IgD-negative memory B cell (primary cell): ENCODE results near the gene RDH12. TPM values are rescaled to one million over a fixed set of nuclear protein-coding genes. Genes with fewer than 3 reads are reported as not detected.
"Not testable (repeated sequence)": the region's sequence is repeated elsewhere in the genome, so short reads cannot be mapped to it uniquely, and the experiment has no call there.

ENCODE experiments used
- H3K27ac Mint-ChIP-seq, 3 donors: one replicate each; pipeline ENCODE4 v1.8.0; 2020 to 2022; ENCODE audit warnings: mild to moderate bottlenecking in 3 of 3, mixed read lengths in 3 of 3, moderate library complexity in 1 of 3
- H3K27me3 Mint-ChIP-seq: one replicate; pipeline ENCODE4 v1.8.0; 2021; ENCODE audit warnings: mixed read lengths
- H3K36me3 Mint-ChIP-seq: one replicate; pipeline ENCODE4 v1.8.0; 2020; ENCODE audit warnings: mild to moderate bottlenecking, mixed read lengths
- H3K4me1 Mint-ChIP-seq, 3 donors: one replicate each; pipeline ENCODE4 v1.8.0; 2020 to 2022; ENCODE audit warnings: mixed read lengths in 3 of 3, mild to moderate bottlenecking in 1 of 3
- H3K4me3 Mint-ChIP-seq, 4 donors: one replicate each; pipeline ENCODE4 v1.8.0; 2020 to 2022; ENCODE audit warnings: mild to moderate bottlenecking in 4 of 4, mixed read lengths in 4 of 4, moderate library complexity in 3 of 4
- H3K9me3 Mint-ChIP-seq, 3 donors: one replicate each; pipeline ENCODE4 v1.8.0; 2020 to 2021; ENCODE audit warnings: mixed read lengths in 3 of 3, mild to moderate bottlenecking in 1 of 3
- polyA plus RNA-seq: library from polyadenylated mRNA; unstranded; fragments of 300-500 nt; fragmentation: Illumina TruSeq; gene quantifications from one replicate; pipeline ENCODE4 v1.2.3, GENCODE V29; 2021

Gene RDH12
- polyA plus RNA-seq, 1 donor from 2014 or later = 0.11 TPM

DNA sequence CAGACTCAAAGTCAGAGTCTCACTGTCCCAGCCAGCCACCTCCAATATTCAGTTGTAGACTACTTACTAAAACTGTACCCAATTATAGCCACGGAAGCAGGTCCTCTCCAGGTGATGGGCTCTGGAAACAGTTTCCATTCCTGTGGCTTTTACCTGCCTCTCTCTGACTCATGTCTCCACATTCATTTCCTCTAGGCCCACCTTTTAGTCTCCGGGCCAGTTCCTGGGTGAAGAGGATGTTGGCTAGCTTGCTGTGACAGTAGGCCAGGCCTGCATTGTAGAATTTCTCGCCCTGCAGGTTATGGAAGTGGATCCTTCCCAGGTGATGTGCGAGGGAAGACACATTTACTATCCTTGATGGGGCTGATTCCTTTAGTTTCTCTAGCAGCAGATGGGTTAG is 11.7 kb upstream of the RDH12 start:
- Mint-ChIP-seq H3K27me3 (no peaks in the 10 kb centered on the region), H3K27ac (no peak overlapping the region), H3K4me3 (no peak overlapping the region), H3K36me3 (no peaks in the 10 kb centered on the region), H3K9me3 (no peaks in the 10 kb centered on the region), H3K4me1 (peaks cover 6 to 10% (median 7%) of the 10 kb centered on the region in 3 donors)

DNA sequence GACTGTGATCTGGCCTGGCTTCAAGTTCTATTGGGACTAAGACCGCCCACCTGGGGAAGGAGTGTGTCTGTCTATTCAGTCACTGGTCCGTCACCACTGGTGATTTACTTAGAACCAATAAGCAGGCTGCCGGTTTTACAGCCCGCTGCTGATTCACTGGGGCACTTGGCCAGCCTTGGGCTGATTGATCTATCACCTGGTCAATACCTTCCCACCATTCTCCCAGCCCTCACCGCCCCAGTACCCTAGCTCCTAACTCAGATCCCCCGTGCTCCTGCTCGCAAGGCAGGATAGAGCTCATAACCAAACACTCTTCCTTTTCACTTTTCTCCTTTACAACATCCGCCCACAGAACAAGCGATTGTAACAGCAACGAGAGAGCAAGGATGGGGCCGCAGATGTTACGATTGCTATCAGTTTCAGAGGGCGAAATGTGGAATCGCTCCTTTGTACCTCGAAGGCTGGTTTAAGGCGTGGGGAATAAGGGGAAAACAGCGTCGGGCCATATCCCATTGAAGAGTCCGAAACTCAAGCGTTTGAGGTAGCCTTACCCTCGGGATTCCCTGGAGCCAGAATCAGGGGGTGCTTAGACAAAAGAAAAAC is 6.8 kb upstream of the RDH12 start:
- Mint-ChIP-seq H3K4me1 (peaks cover 10 to 16% (median 12%) of the 10 kb centered on the region in 3 donors), H3K36me3 (no peaks in the 10 kb centered on the region), H3K9me3 (no peaks in the 10 kb centered on the region), H3K27ac (peak overlapping the region; percentile 41 to 90 (median 86)), H3K4me3 (peak overlapping the region; percentile 83 to 98 (median 96)), H3K27me3 (no peaks in the 10 kb centered on the region)

DNA sequence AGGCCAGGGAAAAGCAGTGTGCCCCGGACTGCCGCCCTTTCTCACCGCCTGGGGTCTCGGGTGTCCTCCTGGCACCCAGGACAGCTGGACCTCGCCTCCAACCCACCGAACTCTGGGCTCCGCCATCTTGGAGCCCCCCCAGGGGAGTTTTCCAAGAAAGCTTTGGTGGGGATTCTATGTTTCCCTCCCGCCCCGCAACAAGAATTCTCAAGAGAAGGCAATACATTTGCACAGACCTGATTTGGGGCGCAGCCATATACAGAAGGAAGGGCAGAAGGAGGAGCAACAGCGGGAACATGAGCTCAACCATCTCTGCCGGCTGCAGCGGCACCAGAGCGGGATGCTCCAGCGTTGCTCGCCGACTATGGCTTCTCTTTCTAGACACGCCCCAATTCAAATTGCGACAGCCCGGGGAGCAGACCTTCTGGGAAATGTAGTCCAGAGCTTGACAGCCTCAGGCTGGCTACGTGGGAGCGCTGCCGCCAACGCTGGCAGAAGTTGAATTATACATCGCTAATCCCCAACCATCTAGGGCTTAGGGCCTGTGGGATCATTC is 6.2 kb upstream of the RDH12 start, which contains the start of gene RDH11:
Gene RDH11 (minus strand): TSS at position 371 of the 556 bp plus-strand sequence. CDS start 61 bp downstream, at position 310.
- H3K27me3 Mint-ChIP-seq = no peaks in the 10 kb centered on the region

DNA sequence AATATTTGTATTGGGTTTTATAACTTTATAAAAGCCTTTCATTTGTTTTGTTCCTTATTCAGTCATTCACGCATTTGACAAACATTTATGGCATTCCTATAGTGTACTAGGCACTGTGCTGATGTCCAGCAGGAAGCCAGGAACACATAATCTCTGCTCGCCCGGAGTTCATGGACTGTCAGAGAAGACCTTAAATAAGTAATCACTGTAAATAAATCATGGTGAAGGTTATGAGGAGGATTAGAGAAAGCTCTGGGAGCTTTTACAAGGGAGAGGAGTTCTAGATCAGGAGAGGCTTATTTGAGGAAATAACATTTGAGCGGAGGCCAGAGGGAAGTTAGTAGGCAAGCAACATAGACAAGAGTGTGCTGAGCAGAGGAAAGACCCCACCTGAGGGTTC is 4.7 kb upstream of the RDH12 start:
- H3K27ac Mint-ChIP-seq = peak overlapping the region in 1 of 3 donors; percentile 77
- peak overlapping the region in 1 of 4 donors; percentile 8 for H3K4me3 Mint-ChIP-seq
- no peaks in the 10 kb centered on the region for H3K9me3 Mint-ChIP-seq
- H3K4me1 Mint-ChIP-seq = peaks cover 10 to 16% (median 12%) of the 10 kb centered on the region in 3 donors
- no peaks in the 10 kb centered on the region for H3K36me3 Mint-ChIP-seq
- H3K27me3 Mint-ChIP-seq = no peaks in the 10 kb centered on the region

More for the DNA sequence above, 6.2 kb upstream of the RDH12 start, which contains the start of gene RDH11:
- Mint-ChIP-seq H3K27ac (peak within 1 kb of the TSS; percentile 41 to 90 (median 86)), H3K4me3 (peak within 1 kb of the TSS; percentile 83 to 98 (median 96)), H3K4me1 (peaks cover 10 to 16% (median 12%) of the 10 kb centered on the region in 3 donors), H3K9me3 (no peaks in the 10 kb centered on the region), H3K36me3 (no peaks in the 10 kb centered on the region)

DNA sequence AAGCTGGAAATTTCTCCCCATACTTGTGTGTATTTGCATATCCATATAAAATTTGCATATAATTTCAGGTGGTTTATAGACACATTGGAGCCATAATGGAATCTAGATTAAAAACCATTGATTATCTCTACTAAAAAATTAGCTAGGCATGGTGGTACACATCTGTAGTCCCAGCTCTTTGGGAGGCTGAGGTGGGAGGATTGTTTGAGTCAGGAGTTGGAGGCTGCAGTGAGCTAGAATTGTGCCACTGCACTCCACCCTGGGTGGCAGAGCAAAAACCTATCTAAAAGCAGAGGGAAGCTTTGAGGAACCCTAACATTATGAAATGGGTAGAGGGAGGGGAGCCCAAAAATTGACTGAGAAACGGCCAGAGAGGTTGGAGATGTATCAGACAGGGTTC is 3.5 kb upstream of the RDH12 start:
- Mint-ChIP-seq H3K4me3 (no peak overlapping the region), H3K27ac (no peak overlapping the region), H3K4me1 (peaks cover 10 to 16% (median 12%) of the 10 kb centered on the region in 3 donors), H3K36me3 (no peaks in the 10 kb centered on the region), H3K27me3 (no peaks in the 10 kb centered on the region), H3K9me3 (no peaks in the 10 kb centered on the region)

DNA sequence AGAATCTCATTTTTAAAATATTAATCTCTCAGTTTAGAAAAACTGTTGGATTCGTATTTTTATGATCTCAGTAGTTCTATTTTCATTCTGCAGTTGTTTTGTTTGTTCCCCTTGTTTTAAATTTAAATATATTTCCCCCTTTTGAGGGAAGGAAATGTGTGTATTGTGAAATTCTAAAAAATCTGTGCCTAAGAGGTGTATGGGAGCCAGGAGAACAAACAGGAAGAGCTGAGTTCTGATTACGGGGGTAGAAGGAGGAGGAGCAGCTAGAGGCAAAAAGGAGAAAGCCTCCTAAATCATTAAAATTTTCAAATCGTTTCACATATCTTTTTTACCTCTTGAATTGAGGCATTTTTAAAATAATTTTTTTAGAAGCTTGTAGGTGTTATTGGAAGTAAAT is 2.3 kb downstream of the RDH12 start:
- Mint-ChIP-seq H3K27ac (no peak overlapping the region), H3K9me3 (no peaks in the 10 kb centered on the region), H3K36me3 (peaks cover 1% of the 10 kb centered on the region), H3K4me1 (peaks cover 0 to 6% (median 0%) of the 10 kb centered on the region in 3 donors), H3K4me3 (no peak overlapping the region), H3K27me3 (no peaks in the 10 kb centered on the region)

DNA sequence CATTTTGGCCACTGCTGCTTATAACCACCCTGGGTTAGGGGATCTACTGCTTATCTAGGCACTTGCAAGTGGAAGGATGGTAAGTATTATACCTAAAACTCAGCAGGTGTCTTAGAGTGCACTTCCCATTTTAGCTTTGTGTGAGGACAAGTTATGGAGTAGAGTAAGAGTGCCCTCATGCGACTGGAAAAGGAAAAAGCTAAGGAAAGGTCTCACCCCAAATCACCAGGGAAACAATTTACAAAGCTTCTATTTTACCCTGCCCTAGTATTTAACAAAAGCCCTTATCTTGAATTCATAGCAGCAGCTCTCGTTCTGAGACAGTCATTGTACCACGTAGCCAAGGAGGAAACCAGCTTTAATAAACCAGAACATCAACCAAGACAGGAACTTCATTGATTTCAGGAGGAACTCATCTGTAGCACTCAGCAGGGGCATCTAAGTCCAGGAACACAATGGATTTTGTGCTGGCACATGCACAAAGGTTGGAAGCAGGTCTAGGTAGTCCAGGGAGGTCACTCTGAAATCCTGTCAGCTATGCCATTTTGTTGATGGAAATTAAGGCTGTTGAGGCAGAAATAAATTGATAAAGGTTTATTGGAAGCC is 2.9 kb downstream of the RDH12 start:
- no peak overlapping the region for H3K27ac Mint-ChIP-seq
- no peak overlapping the region for H3K4me3 Mint-ChIP-seq
- no peaks in the 10 kb centered on the region for H3K27me3 Mint-ChIP-seq
- H3K4me1 Mint-ChIP-seq = peaks cover 0 to 6% (median 0%) of the 10 kb centered on the region in 3 donors
- peaks cover 0 to 2% (median 0%) of the 10 kb centered on the region in 3 donors for H3K9me3 Mint-ChIP-seq
- peaks cover 1% of the 10 kb centered on the region for H3K36me3 Mint-ChIP-seq

DNA sequence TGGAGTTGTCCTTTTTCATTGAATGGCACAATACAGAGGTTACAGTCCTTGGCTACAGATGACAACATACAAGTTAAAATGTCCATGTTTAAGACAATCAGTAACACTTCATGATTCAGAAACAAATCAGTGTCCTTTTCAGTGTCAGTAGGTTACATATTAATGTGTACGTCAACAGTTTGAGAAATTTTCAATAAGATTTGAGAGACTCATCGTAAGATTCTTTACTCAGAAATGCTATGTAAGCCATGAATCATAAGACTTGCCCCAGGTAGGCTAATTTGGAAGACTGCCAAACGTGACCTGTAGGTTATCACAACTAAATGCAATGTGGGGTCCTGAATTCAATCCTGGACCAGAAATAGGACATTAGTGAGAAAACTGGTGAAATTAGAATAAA is 3.5 kb downstream of the RDH12 start:
- no peak overlapping the region for H3K27ac Mint-ChIP-seq
- no peak overlapping the region for H3K4me3 Mint-ChIP-seq
- H3K27me3 Mint-ChIP-seq = no peaks in the 10 kb centered on the region
- peaks cover 1% of the 10 kb centered on the region for H3K36me3 Mint-ChIP-seq
- H3K9me3 Mint-ChIP-seq = peaks cover 0 to 7% (median 3%) of the 10 kb centered on the region in 3 donors
- H3K4me1 Mint-ChIP-seq = peaks cover 0 to 6% (median 0%) of the 10 kb centered on the region in 3 donors

DNA sequence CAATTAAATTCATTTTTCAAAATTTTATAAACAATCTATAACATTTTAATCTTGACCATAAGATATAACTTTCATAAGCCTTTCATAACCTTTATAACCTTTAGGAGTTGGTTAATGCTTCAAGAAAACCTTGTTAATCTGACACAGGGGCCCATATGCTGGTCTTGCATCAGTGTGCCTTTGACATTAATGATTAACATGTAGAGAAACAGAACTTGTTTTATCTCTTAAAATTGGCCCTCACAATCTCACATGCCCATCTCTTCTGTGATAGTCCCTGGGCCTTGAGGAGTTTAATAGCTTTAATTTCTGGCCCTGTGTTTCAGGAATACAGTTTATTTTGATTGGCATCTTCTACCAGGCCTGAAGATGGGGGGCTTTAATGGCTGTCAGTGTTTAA is 7.7 kb downstream of the RDH12 start:
- not testable (repeated sequence) for H3K27ac Mint-ChIP-seq, H3K4me1 Mint-ChIP-seq, H3K27me3 Mint-ChIP-seq, H3K36me3 Mint-ChIP-seq, H3K4me3 Mint-ChIP-seq
- H3K9me3 Mint-ChIP-seq = peaks cover 1 to 10% (median 3%) of the 10 kb centered on the region in 3 donors

DNA sequence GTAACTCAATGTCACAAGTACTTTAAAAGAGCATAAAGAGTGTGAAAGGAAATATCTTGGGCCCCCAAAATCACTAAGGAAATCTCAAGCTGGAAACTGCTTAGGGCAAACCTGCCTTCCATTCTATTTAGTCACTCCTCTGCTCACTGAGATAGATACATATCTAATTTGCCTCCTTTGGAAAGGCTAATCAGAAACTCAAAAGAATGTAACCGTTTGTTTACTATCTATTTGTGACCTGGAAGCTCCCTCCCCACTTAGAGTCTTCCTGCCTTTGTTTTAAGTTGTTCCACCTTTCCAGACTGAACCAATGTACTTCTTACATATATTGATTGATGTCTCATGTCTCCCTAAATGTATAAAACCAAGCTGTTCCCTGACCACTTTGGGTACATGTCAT is 8.1 kb downstream of the RDH12 start:
- not testable (repeated sequence) for H3K27ac Mint-ChIP-seq, H3K27me3 Mint-ChIP-seq, H3K36me3 Mint-ChIP-seq, H3K4me1 Mint-ChIP-seq, H3K4me3 Mint-ChIP-seq
- H3K9me3 Mint-ChIP-seq = peaks cover 1 to 10% (median 3%) of the 10 kb centered on the region in 3 donors

DNA sequence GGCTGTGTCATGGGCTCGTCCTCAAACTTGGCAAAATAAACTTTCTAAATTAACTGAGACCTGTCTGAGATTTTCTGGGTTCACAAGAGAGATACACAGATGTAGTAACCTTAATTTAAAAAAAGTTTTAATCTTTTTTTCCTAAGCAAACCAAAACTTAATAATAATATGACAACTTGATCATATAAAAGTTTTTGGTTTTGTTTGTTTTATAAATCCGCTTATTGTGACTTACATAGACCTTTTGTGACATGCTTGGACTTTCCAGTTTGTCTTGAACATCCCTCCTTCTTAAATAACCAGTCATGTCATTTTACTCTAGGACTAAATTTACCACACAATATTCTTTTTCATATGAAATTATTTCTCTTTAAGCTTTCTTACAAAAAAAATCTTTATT is 8.5 kb downstream of the RDH12 start:
- Mint-ChIP-seq H3K36me3 (peaks cover 1% of the 10 kb centered on the region), H3K4me3 (no peak overlapping the region), H3K27me3 (peaks cover 2% of the 10 kb centered on the region), H3K27ac (no peak overlapping the region), H3K4me1 (no peaks in the 10 kb centered on the region), H3K9me3 (peaks cover 1 to 10% (median 3%) of the 10 kb centered on the region in 3 donors)

DNA sequence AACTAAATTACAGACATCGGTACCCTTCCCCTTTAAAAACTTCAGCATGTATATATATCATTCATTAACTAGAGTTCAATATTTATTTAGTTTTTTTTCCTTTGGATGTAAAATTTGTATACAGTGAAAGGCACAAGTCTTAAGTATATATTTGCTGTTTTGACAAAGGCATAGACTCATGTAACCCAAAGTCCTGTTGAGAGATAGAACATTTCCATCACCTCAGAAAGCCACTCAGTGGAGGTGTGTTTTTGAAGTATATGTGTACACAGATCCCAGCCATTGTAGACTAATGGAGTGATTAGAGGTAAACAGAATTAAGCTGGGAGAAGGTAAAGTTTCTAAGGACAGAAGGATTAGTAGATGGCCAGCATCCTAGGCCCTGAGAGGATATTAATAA is 15.4 kb downstream of the RDH12 start:
- H3K9me3 Mint-ChIP-seq = no peaks in the 10 kb centered on the region
- no peak overlapping the region for H3K27ac Mint-ChIP-seq
- no peaks in the 10 kb centered on the region for H3K36me3 Mint-ChIP-seq
- peaks cover 0 to 2% (median 0%) of the 10 kb centered on the region in 3 donors for H3K4me1 Mint-ChIP-seq
- H3K4me3 Mint-ChIP-seq = no peak overlapping the region
- H3K27me3 Mint-ChIP-seq = peaks cover 6% of the 10 kb centered on the region

DNA sequence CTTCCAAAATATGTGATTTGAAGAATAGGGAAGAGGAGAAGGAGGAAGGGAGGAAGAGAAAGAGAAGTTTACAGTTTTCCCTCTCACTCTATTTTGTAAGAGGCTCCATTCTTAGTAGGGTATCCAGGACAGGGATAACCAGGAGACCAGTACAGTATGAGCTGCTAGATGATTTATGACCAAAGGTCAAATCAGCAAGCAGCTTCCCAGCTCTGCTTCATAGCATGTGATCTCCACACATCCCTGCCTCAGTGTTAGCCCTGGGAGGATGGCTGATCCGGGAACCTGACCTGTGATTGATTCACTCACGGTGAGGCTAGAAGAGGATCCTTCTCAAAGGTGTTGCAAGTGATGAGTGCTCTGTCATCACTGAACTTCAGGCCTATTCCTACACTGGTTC is 16.6 kb downstream of the RDH12 start:
- no peak overlapping the region for H3K4me3 Mint-ChIP-seq

DNA sequence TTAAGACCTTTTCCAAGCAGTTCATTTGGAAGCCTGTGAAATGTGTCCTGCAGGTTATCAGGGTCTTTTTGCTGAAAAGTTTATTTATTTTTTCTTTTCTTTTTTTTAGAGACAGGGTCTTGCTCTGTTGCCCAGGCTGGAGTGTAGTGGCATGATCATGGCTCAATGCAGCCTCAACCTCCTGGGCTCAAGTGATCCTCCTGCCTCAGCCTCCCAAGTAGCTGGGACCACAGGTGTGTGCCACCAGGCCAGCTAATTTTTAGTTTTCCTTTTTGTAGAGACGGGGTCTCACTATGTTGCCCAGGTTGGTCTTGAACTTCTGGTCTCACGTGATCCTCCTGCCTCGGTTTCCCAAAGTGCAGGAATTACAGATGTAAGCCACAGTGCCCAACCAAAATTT is 17.7 kb downstream of the RDH12 start:
- peaks cover 22% of the 10 kb centered on the region for H3K27me3 Mint-ChIP-seq
- not testable (repeated sequence) for H3K4me1 Mint-ChIP-seq, H3K4me3 Mint-ChIP-seq, H3K9me3 Mint-ChIP-seq, H3K27ac Mint-ChIP-seq, H3K36me3 Mint-ChIP-seq

More for the DNA sequence above, 16.6 kb downstream of the RDH12 start:
- Mint-ChIP-seq H3K36me3 (no peaks in the 10 kb centered on the region), H3K4me1 (peaks cover 0 to 8% (median 1%) of the 10 kb centered on the region in 3 donors), H3K9me3 (no peaks in the 10 kb centered on the region), H3K27ac (no peak overlapping the region), H3K27me3 (peaks cover 15% of the 10 kb centered on the region)

DNA sequence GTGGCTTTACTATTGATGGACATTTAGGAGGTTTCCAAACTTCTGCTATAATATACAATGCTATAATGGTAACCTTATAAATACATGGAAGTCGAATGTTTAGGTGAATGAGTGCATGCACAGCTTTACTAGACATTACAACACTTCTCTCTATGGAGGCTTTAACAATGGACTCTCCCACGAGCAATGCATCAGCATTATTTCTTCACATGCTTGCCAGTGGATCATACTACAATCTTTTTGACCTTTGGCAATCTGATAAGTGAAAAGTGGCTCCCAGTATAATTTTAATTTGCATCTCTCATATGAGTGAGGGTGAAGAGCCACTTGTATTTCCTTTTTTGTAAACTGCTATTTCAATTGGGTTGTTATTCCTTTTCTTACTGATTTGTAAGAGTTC is 18.2 kb downstream of the RDH12 start:
- Mint-ChIP-seq H3K27me3 (peaks cover 24% of the 10 kb centered on the region), H3K36me3 (no peaks in the 10 kb centered on the region), H3K4me1 (peaks cover 0 to 8% (median 1%) of the 10 kb centered on the region in 3 donors), H3K9me3 (no peaks in the 10 kb centered on the region), H3K4me3 (no peak overlapping the region), H3K27ac (no peak overlapping the region)
